GM21717 (cell line): ENCODE measurements around the gene DOCK1.

Experiments
- ATAC-seq: cut with Tn5 transposase; IDR thresholded peaks from one replicate; pipeline ENCODE4 v1.9.1; 2021; ENCODE audit warnings: mild to moderate bottlenecking, moderate library complexity; ENCODE audit not compliant: unreplicated experiment

The DOCK1 gene

DNA sequence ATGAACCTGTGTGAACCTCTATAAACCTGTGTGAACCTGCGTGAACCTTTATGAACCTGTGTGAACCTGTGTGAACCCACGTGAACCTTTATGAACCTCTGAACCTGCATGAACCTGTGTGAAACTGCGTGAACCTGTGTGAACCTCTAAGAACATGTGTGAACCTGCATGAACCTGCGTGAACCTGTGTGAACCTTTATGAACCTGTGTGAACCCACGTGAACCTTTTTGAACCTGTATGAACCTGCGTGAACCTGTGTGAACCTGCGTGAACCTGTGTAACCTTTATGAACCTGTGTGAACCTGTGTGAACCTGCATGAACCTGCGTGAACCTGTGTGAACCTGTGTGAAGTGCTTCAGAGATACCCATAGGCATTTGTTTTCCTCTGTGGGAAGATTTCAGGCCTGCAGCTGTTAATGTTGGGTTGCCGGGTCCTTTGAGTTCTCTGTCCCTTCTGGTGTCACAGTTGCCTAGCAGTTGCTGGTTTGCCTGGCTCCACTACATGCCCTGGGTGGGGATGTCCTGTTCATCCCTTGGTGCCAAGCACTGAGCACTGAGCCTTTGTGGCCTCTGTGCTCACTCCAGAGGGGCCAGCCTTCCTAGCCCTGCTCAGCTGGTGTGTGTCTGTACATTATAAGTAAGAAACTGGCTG, 97.9 kb downstream of the DOCK1 start:
- ATAC-seq: no peak

GRCh38 chr10:127006453-127006852, 101.2 kb downstream of the DOCK1 start:
- ATAC-seq: no peak

DNA sequence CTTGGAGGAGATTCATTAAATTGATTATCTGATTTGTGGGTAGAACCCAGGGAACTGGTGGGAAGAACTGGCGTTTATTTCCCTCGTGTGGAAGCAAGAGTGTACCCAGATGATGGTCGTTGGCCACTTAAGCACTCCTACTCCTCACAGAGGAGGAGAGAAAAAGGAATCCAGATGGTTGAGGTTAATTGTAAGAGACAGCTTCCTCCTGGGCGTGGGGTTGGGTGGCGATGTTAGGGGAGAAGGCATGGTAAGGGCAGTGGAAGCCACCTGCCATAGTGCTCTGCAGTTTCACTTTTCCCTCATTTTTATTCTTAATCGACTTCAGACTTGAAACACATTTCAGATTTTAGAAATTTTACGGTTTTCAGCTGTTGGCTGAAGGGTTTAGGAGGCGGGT, 104.1 kb downstream of the DOCK1 start:
- no peak for ATAC-seq

GRCh38 chr10:127011174-127011573, 105.9 kb downstream of the DOCK1 start:
- ATAC-seq: no peak

DNA sequence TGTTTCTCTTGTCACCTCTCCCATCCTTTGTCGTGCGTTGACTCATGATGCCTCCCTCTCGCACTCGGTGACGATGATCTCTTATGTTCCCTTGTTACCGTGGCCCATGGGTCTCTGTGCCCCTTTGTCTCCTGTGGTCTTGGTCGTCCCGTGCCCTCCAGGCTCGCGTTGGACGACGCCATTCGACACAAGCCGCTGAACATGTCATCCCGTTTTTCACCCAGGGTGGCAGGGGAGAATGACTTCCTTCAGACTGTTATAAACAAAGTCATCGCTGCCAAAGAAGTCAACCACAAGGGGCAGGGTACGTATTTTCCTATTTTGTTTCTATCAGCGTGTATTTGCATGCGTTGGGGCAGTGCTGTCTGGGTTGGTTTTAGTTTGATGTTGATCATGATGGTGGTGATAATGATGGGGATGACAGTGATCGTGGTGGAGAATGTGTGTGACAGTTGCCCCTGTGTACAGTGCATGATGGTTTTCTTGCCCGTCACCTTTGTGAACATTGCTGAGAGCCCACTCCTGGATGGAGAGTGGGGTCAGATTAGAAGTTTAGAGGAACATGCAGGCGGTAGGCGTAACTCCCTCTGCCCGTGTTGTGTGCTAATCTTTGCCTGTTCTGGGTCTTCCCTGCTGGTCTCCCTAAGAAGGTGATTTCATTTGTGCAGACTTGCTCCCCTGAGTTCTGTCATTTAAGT, 107.0 kb downstream of the DOCK1 start:
- ATAC-seq: no peak

DNA sequence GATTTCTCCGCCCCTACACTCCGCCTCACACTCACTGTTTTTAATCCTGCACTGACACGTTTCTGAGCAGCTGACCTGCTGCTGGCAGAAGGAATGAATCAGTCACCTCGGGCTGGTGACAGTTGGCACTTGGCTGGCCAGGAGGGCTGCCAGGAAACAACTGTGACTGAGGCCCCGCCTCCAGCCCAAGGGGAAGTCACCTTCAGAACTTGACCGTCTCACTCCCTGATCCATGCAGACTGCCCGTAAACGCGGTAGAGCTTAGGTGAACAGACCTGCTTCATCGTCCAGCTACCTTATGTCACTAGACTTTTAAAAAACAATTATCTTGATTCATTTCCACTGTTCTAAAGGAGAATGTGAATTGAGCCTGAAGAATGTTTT, 107.5 kb downstream of the DOCK1 start:
- no peak for ATAC-seq

GRCh38 chr10:127013211-127013656, 108.0 kb downstream of the DOCK1 start:
- ATAC-seq: no peak

DNA sequence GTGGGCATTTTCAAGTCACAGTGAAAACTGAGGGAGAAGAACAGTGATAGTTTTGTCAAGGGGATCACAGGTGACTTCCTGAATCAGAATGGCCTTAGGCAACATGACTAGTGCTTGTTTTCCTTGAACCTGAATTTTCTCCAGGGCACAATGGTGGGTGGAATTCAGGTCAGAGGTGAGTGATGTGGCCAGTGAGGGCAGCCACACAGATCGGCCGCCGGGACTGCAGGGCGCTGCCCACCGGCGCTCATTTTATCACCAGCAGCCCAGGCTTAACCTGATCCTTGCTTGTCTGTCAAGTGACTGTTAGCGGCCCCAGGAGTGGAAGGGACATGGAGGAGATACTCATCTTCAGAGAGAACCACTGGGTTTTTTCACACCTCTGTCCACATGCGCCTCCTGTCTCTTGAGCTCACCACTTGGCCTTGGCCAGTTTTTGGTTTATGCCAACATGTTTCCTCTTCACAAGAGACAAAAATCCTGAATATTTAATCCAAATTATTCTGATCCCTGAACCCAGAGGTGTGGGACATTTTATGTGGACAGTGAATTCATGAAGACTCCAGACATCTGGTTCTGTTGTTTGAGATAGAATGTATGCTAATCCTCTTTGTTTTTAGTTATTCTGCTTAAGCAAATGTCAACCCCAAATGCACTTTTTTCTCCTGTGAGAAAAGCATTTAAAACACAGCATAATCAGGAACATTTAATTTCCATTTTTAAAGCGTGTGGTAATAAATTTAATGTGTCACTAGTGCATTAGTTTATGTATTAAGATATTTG, 108.7 kb downstream of the DOCK1 start:
- no peak for ATAC-seq

DNA sequence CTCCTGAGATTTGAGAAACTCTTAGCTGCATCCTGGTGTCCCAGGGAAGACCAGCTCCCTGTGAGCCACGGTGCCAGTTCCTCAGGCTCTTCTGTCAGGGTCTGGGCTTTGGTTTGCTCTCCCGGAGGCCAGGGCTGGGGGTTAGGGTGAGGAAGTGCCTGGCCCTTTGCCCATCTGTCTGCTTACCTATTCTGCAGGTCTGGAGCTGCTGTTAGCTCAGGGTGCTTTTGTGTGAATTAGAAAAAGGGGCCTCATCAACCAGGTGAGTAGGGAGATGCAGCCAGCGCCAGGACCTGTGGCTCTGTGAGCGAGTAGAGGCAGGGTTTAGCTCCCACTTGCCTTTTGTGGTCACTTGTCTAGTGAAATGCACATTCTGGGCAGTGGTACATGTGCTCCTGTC, 109.4 kb downstream of the DOCK1 start:
- no peak for ATAC-seq

- ATAC-seq: no peak
Observed at GRCh38 chr10:127015373-127015772, 110.1 kb downstream of the DOCK1 start.

DNA sequence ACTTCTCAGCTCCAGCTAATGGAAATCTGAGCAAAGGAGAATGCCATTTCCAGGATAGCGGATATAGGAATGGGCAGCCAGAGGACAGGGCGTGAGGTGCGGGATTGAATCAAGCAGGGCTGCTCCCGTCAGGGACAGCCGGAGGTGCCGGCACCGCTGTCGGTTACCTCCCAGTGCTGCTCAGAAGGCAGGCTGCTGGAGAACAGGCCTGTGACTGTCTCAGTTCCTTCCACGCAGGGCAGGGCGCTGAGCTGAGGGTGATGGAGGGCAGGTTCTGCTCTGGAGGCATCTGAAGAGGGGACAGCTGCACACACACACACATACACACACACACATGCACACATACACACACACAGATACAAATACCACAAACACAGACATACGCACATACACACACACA, 111.1 kb downstream of the DOCK1 start:
- ATAC-seq: no peak

- no peak for ATAC-seq
Observed at GRCh38 chr10:127017541-127018297, 112.5 kb downstream of the DOCK1 start.

DNA sequence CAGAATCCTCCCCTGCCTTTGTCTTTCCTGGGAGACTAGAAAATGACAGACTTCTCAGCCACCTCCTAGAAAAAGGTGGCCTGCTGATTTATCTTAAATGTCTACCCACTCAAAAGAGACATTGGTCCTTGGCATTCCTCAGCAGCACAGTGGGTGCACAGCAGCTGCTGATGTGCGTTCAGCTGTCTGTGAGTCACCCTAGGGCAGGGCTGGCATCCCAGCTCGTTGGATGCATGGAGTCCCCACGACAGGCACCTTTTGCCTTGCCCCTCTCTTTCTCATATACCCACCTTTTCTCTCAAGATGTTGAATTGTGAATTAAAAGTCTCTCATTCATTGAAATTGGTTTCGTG, 113.0 kb downstream of the DOCK1 start:
- ATAC-seq: no peak

DNA sequence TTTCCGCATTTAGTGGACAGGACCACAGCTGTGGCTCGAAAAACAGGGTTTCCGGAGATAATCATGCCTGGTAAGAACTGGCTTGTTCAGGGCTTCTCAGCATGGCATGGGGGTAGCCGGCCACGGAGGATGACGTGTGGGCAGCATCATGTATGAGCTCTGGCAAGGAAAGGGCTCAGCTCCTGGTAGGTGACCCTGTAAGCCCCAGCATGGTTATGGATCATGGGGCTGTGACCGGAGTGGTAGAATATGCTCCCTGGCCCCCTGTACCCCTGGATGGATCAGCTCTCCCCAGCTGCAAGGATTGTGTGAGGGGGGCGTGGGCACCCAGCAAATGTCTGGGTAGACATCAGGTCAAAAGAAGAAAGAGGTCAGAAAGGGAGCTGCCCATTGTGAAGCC, 113.5 kb downstream of the DOCK1 start:
- ATAC-seq: no peak

DNA sequence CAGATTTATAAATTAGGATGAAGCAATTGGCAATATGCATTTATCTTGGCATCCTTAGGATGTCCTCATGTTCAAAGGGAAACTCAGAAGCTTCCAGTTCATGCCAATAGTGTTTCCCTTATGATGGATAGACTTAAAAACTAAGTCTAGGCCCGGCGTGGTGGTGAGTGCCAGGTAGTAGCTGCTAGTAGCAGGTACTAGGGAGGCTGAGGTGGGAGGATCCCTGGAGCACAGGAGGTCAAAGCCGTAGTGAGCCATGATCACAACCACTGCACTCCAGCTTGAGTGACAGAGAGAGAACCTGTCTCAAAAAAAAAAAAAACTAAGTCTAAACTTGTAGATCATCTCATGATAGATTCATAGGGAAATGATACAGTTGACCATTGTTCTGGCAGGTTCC, 115.0 kb downstream of the DOCK1 start:
- no peak for ATAC-seq

DNA sequence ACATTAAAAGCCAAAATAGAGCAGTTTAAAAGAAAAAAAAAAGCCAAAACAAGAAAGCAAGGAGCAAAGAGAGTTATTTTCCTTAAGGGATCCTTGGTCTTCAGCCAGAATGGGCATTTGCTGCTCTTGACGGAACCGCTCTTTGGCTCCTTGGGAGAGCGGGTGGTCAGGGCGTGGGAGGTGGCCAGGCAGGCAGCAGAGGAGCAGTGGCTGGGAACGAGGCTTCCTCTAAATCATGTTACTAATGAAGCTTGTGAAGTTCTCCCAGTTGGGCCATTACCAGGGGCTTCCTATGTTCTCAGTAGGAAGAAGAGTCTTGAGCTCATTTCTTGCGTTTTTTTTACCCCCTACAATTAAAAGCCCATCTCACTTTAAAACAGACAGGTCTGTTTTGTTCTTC, 116.6 kb downstream of the DOCK1 start:
- ATAC-seq: no peak

DNA sequence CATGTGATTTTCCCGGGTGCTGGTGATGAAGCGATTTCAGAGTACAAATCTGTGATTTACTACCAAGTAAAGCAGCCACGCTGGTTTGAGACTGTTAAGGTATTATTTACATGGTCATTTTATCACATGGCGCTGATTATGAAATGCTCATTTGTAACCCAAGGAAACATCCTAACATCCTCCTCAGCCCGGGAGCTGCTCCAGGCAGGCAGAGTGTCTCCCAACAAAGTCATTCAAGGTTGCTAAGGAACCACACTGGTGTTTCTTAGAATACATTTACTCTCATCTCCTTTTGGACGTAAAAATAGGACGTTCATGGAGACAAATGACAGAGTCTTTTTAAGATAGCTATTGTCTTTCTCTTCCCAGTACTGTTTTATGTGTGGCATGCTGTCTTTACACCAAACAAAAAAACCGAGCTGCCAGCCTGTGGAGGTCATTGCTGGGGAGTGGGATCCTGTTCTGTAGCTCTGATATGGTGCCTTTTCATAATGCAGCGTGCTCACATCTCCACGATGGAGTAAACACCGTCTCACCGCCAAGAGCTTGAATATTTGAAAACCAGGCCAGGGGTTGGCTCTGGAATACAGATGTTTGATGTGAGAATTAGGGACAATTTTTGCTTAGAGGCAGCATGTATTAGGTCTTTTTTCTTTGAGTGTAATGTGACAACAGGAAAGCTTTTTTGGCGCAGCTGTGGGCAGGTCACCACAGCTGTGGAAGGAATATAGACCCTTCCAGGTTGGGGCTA, 119.6 kb downstream of the DOCK1 start:
- ATAC-seq: no peak

- ATAC-seq: no peak
Observed at GRCh38 chr10:127027786-127028185, 122.6 kb downstream of the DOCK1 start.

- no peak for ATAC-seq
Observed at GRCh38 chr10:127028556-127028955, 123.3 kb downstream of the DOCK1 start.

DNA sequence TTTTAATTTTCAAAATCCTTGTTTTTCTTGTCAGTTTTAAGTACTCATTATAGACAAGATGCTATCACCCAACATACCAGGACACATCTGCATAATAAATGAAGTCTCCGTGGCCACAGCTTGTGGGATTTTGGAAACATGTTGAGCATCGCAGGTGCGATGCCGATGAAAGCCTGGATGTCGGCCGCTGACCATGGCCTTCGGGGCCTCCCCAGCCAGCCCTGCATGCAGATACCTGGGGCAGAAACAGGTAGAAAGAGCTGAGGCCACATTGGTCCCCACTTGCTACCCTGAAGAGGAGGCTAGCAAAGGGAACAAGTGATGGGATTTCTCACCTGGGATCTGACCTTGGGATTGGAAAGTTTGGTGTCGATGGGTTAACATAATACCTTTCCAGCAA, 123.8 kb downstream of the DOCK1 start:
- no peak for ATAC-seq
